Effector memory CD4-positive, alpha-beta T cell (primary cell): Measurements from ENCODE around the gene YAE1.

Source experiments
- DNase-seq, 3 donors: peaks; one replicate each; pipeline ENCODE4 v3.0.0-alpha.2; 2020
- H3K27ac ChIP-seq: 2 replicates; pipeline ENCODE4 v1.7.0; 2013; ENCODE audit warnings: mild to moderate bottlenecking, low read length, moderate library complexity; ENCODE audit not compliant: insufficient read depth, poor library complexity, severe bottlenecking
- H3K27me3 ChIP-seq: replicated peaks from 2 replicates; pipeline ENCODE4 v1.7.0; 2013; ENCODE audit warnings: mild to moderate bottlenecking, low read length; ENCODE audit not compliant: insufficient read depth, control insufficient read depth, poor library complexity, severe bottlenecking
- H3K36me3 ChIP-seq: 2 replicates; pipeline ENCODE4 v1.7.0; 2013; ENCODE audit warnings: mild to moderate bottlenecking, low read length, moderate library complexity; ENCODE audit not compliant: control insufficient read depth, insufficient read depth
- H3K4me1 ChIP-seq: 2 replicates; pipeline ENCODE4 v1.7.0; 2013; ENCODE audit warnings: low read length, mild to moderate bottlenecking; ENCODE audit not compliant: control insufficient read depth, insufficient read depth, poor library complexity, severe bottlenecking
- H3K4me3 ChIP-seq: 2 replicates; pipeline ENCODE4 v1.7.0; 2013; ENCODE audit warnings: low read length, low read depth, mild to moderate bottlenecking; ENCODE audit not compliant: insufficient read depth, poor library complexity, severe bottlenecking
- H3K9me3 ChIP-seq: 2 replicates; pipeline ENCODE4 v1.7.0; 2013; ENCODE audit warnings: mild to moderate bottlenecking, low read length, moderate library complexity; ENCODE audit not compliant: control insufficient read depth
- total RNA-seq, 3 donors: gene quantifications; one replicate each; lab custom pipeline; 2026; lab: John Stamatoyannopoulos, UW

The YAE1 gene, protein sequence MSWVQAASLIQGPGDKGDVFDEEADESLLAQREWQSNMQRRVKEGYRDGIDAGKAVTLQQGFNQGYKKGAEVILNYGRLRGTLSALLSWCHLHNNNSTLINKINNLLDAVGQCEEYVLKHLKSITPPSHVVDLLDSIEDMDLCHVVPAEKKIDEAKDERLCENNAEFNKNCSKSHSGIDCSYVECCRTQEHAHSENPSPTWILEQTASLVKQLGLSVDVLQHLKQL
- total RNA-seq = 1.5 to 2.7 (median 2.2) reads per million in 3 donors

GRCh38 chr7:39566023-39566921 is at the start of gene YAE1:
Gene YAE1, plus strand, starts transcription at chr7:39566404. Its CDS starts 15 bp downstream, at chr7:39566419.
- Histone ChIP-seq H3K9me3 (no peaks in the 10 kb centered on the region), H3K4me1 (peaks cover 7% of the 10 kb centered on the region), H3K4me3 (peak within 1 kb of the TSS; percentile 89), H3K27ac (peak within 1 kb of the TSS; percentile 72), H3K36me3 (peaks cover 5% of the 10 kb centered on the region), H3K27me3 (no peaks in the 10 kb centered on the region)
- DNase-seq = peak; percentile 35 to 59 (median 59)

- Histone ChIP-seq H3K4me3 (no peak overlapping the region), H3K27me3 (no peaks in the 10 kb centered on the region), H3K27ac (no peak overlapping the region), H3K9me3 (no peaks in the 10 kb centered on the region), H3K4me1 (no peaks in the 10 kb centered on the region), H3K36me3 (no peaks in the 10 kb centered on the region)
- DNase-seq = no peak
Measured at GRCh38 chr7:39516498-39516897, 49.7 kb upstream of the YAE1 start.

DNA sequence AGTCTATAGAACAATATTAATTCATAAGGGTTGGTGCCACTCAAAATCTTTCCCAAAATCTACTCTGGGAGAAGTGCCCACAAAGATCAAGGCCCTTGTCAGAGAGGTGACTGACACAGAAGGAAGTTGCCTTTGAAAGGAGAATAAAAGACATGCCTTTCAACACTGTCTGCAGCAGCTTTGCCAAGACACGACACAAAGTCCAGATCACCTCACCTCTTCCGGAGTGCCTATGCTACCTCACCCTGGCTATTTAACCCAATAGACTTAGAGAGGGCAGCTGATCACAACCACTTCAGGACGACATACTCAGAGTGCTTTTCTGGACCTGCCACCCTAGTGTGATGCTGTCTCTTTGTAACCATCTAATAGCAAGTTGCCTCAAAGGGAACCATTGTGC is 49.0 kb upstream of the YAE1 start:
- no peak for DNase-seq
- no peaks in the 10 kb centered on the region for H3K4me1 ChIP-seq
- H3K36me3 ChIP-seq = no peaks in the 10 kb centered on the region
- no peaks in the 10 kb centered on the region for H3K9me3 ChIP-seq
- H3K27me3 ChIP-seq = no peaks in the 10 kb centered on the region
- H3K4me3 ChIP-seq = no peak overlapping the region
- no peak overlapping the region for H3K27ac ChIP-seq

GRCh38 chr7:39525926-39526325 is 40.3 kb upstream of the YAE1 start:
- DNase-seq = no peak

DNA sequence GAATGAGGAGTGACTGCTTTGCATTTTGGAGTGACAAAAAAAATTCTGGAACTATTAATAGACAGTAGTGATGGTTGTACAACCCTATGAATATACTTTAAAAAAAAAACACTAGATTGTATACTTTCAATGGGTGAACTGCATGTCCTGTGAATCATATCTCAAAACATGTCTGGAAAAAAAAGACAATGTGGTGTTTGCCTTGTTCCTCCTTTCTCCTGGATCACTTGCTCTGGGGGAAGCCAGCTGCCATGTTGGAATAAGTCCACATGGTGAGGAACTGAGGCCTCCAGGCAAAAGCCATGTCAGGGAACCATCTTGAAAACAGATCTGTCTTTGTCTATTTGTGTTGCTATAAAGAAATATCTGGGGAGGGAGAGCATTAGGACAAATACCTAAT is 39.5 kb upstream of the YAE1 start:
- H3K4me3 ChIP-seq = no peak overlapping the region
- no peaks in the 10 kb centered on the region for H3K27me3 ChIP-seq
- H3K36me3 ChIP-seq = no peaks in the 10 kb centered on the region
- H3K4me1 ChIP-seq = no peaks in the 10 kb centered on the region
- no peaks in the 10 kb centered on the region for H3K9me3 ChIP-seq
- DNase-seq = no peak
- H3K27ac ChIP-seq = no peak overlapping the region

More at GRCh38 chr7:39525926-39526325, 40.3 kb upstream of the YAE1 start:
- H3K27ac ChIP-seq = no peak overlapping the region
- no peaks in the 10 kb centered on the region for H3K9me3 ChIP-seq
- no peaks in the 10 kb centered on the region for H3K36me3 ChIP-seq
- no peaks in the 10 kb centered on the region for H3K27me3 ChIP-seq
- no peak overlapping the region for H3K4me3 ChIP-seq
- no peaks in the 10 kb centered on the region for H3K4me1 ChIP-seq

GRCh38 chr7:39527296-39527695 is 38.9 kb upstream of the YAE1 start:
- H3K4me3 ChIP-seq = no peak overlapping the region
- H3K27me3 ChIP-seq = no peaks in the 10 kb centered on the region
- H3K36me3 ChIP-seq = no peaks in the 10 kb centered on the region
- DNase-seq = no peak
- H3K9me3 ChIP-seq = no peaks in the 10 kb centered on the region
- no peak overlapping the region for H3K27ac ChIP-seq
- no peaks in the 10 kb centered on the region for H3K4me1 ChIP-seq

DNA sequence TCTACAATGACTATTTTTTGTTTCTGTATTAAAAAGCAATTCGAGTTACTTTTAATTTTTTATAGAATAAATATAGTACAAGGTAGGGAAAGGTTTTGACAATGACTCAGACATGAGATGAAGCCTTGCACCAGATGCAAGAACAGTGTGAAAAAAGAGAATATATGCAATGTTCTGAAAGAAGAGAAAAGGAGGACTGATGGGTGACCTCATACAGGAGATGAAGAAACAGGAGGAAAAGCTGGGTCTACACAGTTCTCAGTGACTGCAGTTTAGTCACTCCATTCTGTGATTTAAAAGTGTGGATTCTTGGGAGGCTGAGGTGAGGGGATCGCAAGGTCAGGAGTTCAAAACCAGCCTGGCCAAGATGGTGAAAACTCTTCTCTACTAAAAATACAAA is 38.3 kb upstream of the YAE1 start:
- Histone ChIP-seq H3K4me1 (no peaks in the 10 kb centered on the region), H3K4me3 (no peak overlapping the region), H3K27me3 (no peaks in the 10 kb centered on the region), H3K36me3 (no peaks in the 10 kb centered on the region), H3K9me3 (no peaks in the 10 kb centered on the region), H3K27ac (no peak overlapping the region)
- no peak for DNase-seq

DNA sequence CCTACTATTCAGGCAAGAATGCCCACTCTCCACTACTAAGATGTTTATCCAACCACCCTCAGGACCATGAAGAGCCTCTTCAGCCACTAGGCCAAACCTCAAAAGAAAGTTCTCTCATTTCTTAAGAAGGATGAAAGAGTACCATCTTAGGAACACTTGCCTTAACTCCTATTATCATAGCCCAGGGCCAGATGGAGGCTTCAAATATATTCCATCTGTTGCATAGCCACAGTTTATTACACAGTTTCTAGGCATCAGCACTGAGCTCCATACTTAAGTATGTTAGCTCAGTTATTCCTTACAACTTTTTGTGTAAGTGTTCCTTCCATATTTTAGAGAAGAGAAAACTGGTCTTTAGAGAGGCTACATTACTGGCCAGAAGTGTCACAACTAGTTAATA is 37.4 kb upstream of the YAE1 start:
- H3K4me1 ChIP-seq = no peaks in the 10 kb centered on the region
- no peaks in the 10 kb centered on the region for H3K9me3 ChIP-seq
- no peak overlapping the region for H3K27ac ChIP-seq
- H3K4me3 ChIP-seq = no peak overlapping the region
- H3K36me3 ChIP-seq = no peaks in the 10 kb centered on the region
- H3K27me3 ChIP-seq = no peaks in the 10 kb centered on the region
- no peak for DNase-seq

- Histone ChIP-seq H3K4me3 (no peak overlapping the region), H3K9me3 (no peaks in the 10 kb centered on the region), H3K27me3 (no peaks in the 10 kb centered on the region), H3K27ac (no peak overlapping the region), H3K4me1 (no peaks in the 10 kb centered on the region), H3K36me3 (no peaks in the 10 kb centered on the region)
- no peak for DNase-seq
Measured at GRCh38 chr7:39529582-39529981, 36.6 kb upstream of the YAE1 start.

GRCh38 chr7:39530971-39531370 is 35.2 kb upstream of the YAE1 start:
- no peaks in the 10 kb centered on the region for H3K4me1 ChIP-seq
- no peaks in the 10 kb centered on the region for H3K36me3 ChIP-seq
- no peak overlapping the region for H3K4me3 ChIP-seq
- DNase-seq = no peak
- H3K27me3 ChIP-seq = no peaks in the 10 kb centered on the region
- H3K9me3 ChIP-seq = no peaks in the 10 kb centered on the region
- no peak overlapping the region for H3K27ac ChIP-seq
